PC-3 (cell line): ENCODE measurements around the gene NAT16.

Experiments used
- EZH2 ChIP-seq: fragments of 300-600 bp; sonication (generic); IDR thresholded peaks from one replicate; pipeline ENCODE4 v1.6.1; 2017; ENCODE audit warnings: antibody characterized with exemption, mild to moderate bottlenecking, low read length; ENCODE audit not compliant: unreplicated experiment
- EZH2phosphoT487 ChIP-seq: fragments of 300-600 bp; sonication (generic); IDR thresholded peaks from 2 replicates; pipeline ENCODE4 v1.6.1; 2018; ENCODE audit warnings: mild to moderate bottlenecking, antibody characterized with exemption, low read length, borderline replicate concordance
- TF ChIP-seq, protein P1 (sequence below): fragments of 300-600 bp; sonication (generic); conservative IDR thresholded peaks from 2 replicates; pipeline ENCODE4 v1.5.1; 2017; ENCODE audit warnings: antibody characterized with exemption, low read depth, mild to moderate bottlenecking, low read length

DNA sequence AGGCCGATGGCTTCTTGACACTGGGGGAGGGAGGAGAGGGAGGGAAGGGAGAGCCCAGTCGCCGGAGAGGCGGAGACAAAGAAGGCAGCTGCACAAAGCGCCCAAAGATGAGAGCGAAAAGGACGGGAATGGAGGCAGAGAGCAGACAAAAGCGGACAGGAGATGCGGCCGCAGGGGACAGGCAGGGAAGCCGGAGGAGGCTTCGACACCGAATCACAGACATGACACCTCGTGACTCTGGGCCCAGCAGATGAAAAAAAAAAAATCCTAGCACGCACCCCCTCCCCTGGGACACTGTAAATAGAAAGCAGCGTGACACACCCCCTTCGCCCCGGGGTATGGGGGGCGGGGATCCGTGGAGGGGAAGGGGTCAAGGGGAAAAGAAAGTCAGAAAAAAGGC is 976 bp downstream of the NAT16 start:
- TF ChIP-seq, protein P1, sequence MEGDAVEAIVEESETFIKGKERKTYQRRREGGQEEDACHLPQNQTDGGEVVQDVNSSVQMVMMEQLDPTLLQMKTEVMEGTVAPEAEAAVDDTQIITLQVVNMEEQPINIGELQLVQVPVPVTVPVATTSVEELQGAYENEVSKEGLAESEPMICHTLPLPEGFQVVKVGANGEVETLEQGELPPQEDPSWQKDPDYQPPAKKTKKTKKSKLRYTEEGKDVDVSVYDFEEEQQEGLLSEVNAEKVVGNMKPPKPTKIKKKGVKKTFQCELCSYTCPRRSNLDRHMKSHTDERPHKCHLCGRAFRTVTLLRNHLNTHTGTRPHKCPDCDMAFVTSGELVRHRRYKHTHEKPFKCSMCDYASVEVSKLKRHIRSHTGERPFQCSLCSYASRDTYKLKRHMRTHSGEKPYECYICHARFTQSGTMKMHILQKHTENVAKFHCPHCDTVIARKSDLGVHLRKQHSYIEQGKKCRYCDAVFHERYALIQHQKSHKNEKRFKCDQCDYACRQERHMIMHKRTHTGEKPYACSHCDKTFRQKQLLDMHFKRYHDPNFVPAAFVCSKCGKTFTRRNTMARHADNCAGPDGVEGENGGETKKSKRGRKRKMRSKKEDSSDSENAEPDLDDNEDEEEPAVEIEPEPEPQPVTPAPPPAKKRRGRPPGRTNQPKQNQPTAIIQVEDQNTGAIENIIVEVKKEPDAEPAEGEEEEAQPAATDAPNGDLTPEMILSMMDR = no peak
- TF ChIP-seq EZH2 (no peak), EZH2phosphoT487 (no peak)
